GM10266 (cell line): ENCODE data around the gene C4orf36.
A peak's percentile ranks its signal among the peaks of the same experiment; 100 is the strongest.

ENCODE experiments used
- DNase-seq: peaks from one replicate; pipeline ENCODE4 v3.0.0; 2012; ENCODE audit errors: extremely low spot score
- CTCF ChIP-seq: IDR thresholded peaks from 2 replicates; pipeline ENCODE4 v1.5.1; 2012; ENCODE audit warnings: mild to moderate bottlenecking, low read depth; ENCODE audit not compliant: control insufficient read depth, insufficient read depth; ENCODE audit errors: missing control alignments

C4orf36 gene

DNA sequence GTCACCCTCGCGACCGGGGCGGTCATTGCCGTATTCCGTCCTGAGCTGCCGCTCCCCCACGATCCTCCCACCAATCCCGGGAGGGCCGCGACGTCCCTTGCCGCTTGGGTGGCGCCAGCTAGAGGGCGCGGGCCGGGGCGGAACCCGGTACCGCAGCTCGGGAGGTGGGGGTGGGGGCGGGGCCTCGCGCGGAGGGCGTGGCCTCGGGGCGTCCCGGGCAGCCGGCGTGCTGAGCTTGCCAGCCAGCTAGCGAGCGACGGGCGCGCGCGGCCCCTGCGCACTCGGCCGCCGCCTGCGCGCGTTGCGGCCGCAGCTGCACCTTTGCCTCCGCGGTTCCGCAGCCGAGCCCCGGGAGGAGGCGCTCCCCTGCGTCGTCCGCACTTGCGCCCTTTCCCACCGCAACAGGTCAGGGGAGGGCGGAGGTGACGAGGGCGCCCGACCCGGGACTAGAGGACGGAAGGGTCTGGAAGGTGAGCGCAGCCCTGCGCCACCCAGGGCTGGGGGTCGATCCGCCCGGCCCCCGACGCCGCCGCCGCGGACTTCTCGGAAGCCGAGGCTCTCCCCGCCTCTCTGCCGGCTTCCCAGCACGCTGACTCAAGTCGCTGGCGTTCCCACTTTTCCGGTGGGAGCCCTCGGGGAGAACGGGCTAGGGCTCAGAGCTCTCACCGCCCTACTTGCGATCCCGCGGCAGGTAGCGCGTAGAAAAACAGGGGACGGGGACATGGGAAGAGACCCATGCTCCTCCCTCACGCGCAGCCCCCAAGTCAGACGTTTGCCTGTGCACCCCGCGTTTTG lies 42.7 kb upstream of the C4orf36 start, which contains the start of gene AFF1:
Gene AFF1 (plus strand): TSS at position 241 of the 795 bp plus-strand sequence. CDS start 13,523 bp downstream, outside the sequence.
- DNase-seq: peak; percentile 95
- peak; percentile 44 for TF ChIP-seq CTCF

DNA sequence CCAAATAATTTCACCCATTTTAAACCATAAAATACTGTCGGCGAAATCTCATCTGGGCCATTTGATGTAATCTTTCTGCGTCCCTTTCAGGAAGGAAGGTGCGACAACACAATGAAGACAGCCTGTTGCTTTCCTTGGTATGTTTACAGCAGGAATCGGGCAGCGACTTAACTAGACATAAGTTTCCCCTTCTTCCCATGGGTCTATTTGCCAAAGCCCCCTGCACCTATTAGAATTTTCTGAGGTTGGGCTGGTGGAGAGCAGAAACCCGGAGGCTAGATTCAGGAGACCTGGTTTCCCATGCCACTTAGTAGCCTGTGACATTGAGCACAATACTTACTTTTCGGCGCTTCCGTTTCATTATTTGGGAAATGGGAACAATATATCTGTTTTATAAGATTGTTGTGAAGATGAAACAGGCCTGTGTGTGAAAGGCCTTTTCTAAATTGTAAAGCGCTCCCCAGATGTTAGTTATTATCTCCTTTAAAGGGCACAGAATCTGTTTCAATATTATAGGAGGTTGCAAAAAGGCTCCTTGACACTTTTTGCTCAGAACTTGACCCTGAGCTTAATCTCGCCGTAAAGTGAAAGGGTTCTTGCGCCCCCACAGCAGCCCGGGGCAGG lies 42.0 kb upstream of the C4orf36 start:
- DNase-seq: no peak
- TF ChIP-seq CTCF: no peak

DNA sequence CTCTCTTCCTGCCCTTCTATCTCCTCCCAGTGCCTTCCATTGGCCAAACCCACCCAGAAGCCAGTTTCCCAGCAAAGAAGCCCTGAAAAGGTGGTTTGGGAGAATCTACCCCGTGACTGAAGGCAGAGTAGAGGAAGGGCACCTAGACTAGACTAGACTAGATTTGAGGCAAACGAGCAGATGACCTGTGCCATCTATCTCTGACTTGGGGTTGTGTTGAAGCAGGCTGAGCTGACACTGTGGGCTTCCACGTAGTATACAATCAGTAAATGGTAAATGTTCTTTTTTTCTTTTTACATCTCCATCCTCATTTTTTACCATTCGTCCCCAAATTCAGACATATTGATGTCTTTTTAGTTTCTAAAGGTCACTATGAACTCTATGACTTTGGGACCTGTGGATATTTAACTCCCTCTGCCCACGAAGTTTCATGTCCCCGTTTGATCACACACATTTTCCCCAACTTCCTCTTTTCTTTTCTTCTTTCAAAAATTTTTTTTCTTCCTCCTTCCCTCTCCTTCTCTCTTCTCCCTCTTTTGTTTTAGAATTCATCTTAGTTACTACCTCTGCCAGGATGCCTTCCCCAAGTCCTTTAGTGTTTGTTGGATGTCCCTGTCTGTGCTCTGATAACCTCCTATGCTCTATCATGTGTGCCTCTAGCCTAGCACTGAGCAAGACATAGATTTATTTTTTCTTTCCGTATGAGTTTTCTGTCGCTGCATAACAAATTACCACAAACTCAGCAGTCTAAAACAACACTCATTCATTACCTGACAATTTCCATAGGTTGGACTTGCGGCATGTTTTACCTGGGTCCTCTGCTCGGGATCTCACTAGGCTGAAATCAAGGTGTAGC lies 36.4 kb upstream of the C4orf36 start:
- TF ChIP-seq CTCF: no peak
- DNase-seq: no peak

- no peak for TF ChIP-seq CTCF
- no peak for DNase-seq
These were observed 35.7 kb upstream of the C4orf36 start for GRCh38 chr4:86927843-86928395.

GRCh38 chr4:86926435-86927086 lies 34.3 kb upstream of the C4orf36 start:
- no peak for DNase-seq
- no peak for TF ChIP-seq CTCF

- TF ChIP-seq CTCF: no peak
- no peak for DNase-seq
These were observed 32.6 kb upstream of the C4orf36 start for GRCh38 chr4:86924811-86925210.
